A673 (cell line): ENCODE results near the gene HOXD4.

Experiments used
- CTCF ChIP-seq: fragments of 300-800, 200-600 bp; sonication (generic); conservative IDR thresholded peaks from 2 replicates; pipeline ENCODE4 v1.5.1; 2017; ENCODE audit warnings: low read depth, mild to moderate bottlenecking, antibody characterized with exemption, low read length, moderate library complexity, mixed read lengths
- EZH2 ChIP-seq: fragments of 200-600 bp; sonication (generic); IDR thresholded peaks from 2 replicates; pipeline ENCODE4 v1.6.1; 2017; ENCODE audit warnings: borderline replicate concordance, low read depth, mild to moderate bottlenecking, mixed read lengths, antibody characterized with exemption, low read length; ENCODE audit not compliant: poor library complexity, severe bottlenecking

- TF ChIP-seq CTCF: no peak
- no peak for TF ChIP-seq EZH2
Observed at GRCh38 chr2:176166272-176166671, 14.9 kb downstream of the HOXD4 start.
